ENCODE measurements around the gene STX18.

DNA sequence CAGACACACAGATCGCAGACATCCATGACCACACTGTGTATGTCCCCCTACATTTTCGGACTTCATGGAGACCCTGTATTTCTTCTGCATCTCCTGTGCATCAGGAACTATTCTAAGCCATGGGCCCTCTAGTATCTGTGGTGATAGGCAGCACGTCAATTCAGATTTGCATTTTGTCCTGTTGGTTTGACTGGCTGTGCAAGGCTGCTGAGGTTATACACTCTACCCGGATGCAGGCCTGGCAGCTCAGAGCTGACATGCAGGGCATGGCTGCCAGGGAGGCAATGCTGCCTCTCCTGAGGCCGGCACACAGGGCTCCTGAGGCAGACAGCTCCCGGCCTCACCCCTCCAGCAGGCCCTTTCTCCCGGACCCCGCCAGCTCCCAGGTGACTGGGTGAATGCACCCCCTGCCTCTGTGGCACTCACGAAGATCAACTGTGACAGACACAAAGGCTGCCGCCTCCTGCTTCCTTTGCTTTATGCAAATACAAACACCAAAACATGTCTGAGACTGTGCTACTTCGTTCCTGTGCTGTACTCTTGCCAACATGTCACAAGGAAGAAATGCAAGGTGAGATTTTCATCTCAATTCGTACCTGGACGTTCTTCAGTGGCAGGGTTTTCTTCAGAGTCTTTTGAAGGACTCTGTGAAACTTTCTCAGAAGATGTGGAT lies 103.9 kb downstream of the STX18 start:
- TF ChIP-seq, protein P1, sequence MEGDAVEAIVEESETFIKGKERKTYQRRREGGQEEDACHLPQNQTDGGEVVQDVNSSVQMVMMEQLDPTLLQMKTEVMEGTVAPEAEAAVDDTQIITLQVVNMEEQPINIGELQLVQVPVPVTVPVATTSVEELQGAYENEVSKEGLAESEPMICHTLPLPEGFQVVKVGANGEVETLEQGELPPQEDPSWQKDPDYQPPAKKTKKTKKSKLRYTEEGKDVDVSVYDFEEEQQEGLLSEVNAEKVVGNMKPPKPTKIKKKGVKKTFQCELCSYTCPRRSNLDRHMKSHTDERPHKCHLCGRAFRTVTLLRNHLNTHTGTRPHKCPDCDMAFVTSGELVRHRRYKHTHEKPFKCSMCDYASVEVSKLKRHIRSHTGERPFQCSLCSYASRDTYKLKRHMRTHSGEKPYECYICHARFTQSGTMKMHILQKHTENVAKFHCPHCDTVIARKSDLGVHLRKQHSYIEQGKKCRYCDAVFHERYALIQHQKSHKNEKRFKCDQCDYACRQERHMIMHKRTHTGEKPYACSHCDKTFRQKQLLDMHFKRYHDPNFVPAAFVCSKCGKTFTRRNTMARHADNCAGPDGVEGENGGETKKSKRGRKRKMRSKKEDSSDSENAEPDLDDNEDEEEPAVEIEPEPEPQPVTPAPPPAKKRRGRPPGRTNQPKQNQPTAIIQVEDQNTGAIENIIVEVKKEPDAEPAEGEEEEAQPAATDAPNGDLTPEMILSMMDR (IDR thresholded peaks at IDR 0.05) = no peak
- no peak for TF ChIP-seq POLR2A (IDR thresholded peaks at IDR 0.05)

Measured in prostate gland (tissue), 2 donors.